ENCODE results near the gene PAN2. TPM values are rescaled to one million over a fixed set of nuclear protein-coding genes. Genes with fewer than 3 reads are reported as not detected.
A peak's percentile ranks its signal among the peaks of the same experiment; 100 is the strongest.

The PAN2 gene
- total and polyA plus RNA-seq, 10 of the 15 experiments (the other 5 are each of a cell fraction or from before 2014, with no cell fraction given), result 14.4 to 61.8 (median 34.9) TPM

DNA sequence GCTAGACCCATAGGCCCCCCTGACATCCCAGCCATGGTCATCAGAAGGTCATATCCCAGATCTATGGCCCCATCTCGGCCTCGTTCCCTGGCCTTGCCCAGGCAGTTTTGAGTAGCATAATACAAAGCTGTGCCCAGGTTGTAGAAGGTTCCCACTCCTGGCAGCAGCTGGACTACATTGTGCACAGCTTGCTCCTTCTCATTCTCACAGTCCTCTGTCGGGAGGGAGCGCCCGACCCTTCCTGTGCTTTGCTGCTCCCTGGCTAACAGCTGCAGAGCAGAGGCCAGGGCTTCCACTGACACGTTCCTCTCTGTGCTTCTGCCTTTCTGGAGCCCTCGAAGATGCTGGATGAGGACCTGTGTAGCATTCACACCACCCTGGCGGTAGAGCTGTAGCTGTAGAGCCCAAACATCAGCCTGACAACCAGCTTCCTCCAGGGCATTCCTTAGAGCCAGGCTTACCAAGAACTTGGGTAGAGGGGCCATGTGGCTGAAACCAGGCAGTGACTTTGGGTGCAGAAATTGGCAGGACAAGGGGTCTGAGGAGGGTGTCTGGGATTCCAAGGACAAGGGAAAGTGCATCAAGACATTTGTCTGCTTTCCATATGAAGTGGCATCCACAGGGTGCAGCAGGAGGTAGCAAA is 27.8 kb upstream of the PAN2 start:
- peak overlapping the region; percentile 56 for H3K4me2 ChIP-seq (ENCODE audit: control insufficient read depth, insufficient read depth)
- no TSS peak for BruUV-seq (replicated peaks)
- no peaks in the 10 kb centered on the region for H3K36me3 ChIP-seq (ENCODE audit: control insufficient read depth in 2 of 2, insufficient read depth in 2 of 2, low read length in 1 of 2)
- no peak for FAIRE-seq
- CTCF ChIA-PET, result interaction anchor here (0.5 to 4.0 kb wide), 6 partner anchors 8 to 153 kb away, joined by 3 to 22 read pairs (median 5); no protein-coding TSS in a partner anchor
- no peak overlapping the region for H3K9ac ChIP-seq (ENCODE audit: control insufficient read depth, insufficient read depth, low read length)
- DNase-seq (ENCODE audit: low read depth, low spot score), result no peak
- 76% methylated on average over 8 of the region's 8 CpGs for WGBS (ENCODE audit: insufficient coverage, insufficient replicate concordance, low lambda C conversion rate, missing lambda C conversion rate)
- no peak overlapping the region for H3K27ac ChIP-seq (ENCODE audit: control insufficient read depth, insufficient read depth)
- in situ Hi-C loops (cut with MboI) (no loop called here), intact Hi-C loops (cut with micrococcal nuclease; ENCODE audit: unreplicated experiment) (loop anchor here (5.0 kb wide), 1 partner anchor 86 kb away; the partner anchor contains the start of gene TIMELESS)
- no peaks in the 10 kb centered on the region for H3K9me3 ChIP-seq (replicated peaks; ENCODE audit: control insufficient read depth, insufficient read depth, low read length)
- no peak overlapping the region for H2AFZ ChIP-seq (ENCODE audit: control insufficient read depth, low read depth, low read length)
- no peak for ATAC-seq
- POLR2A ChIA-PET, result interaction anchor here (1.0 to 7.9 kb wide), 5 partner anchors 12 to 97 kb away, joined by 4 to 140 read pairs (median 11); partner anchors contain the start of genes IL23A, PAN2 and TIMELESS
- SMC1A ChIA-PET (ENCODE audit: uncharacterized antibody, unreplicated experiment), result interaction anchor here (0.6 to 5.1 kb wide), 11 partner anchors 8 to 406 kb away, joined by 3 to 58 read pairs (median 13); partner anchors contain the start of genes CNPY2 and TIMELESS
- H3K4me1 ChIP-seq (ENCODE audit: control insufficient read depth, insufficient read depth, low read length), result peaks cover 5% of the 10 kb centered on the region; the same call in 1 of the 2 replicates
- H3K79me2 ChIP-seq (ENCODE audit: control insufficient read depth, insufficient read depth, low read length), result peaks cover 24% of the 10 kb centered on the region
- H3K4me3 ChIP-seq, result peak overlapping the region; percentile 65; the same call in 1 of the 2 replicates
- no peaks in the 10 kb centered on the region for H4K20me1 ChIP-seq (ENCODE audit: control insufficient read depth, insufficient read depth)
- H3K27me3 ChIP-seq (replicated peaks in 1 of 2; ENCODE audit: control insufficient read depth in 2 of 2, insufficient read depth in 2 of 2, low read length in 1 of 2), result no peaks in the 10 kb centered on the region
- RAD21 ChIA-PET (ENCODE audit: unreplicated experiment), result interaction anchor here (1.0 to 5.3 kb wide), 10 partner anchors 15 to 275 kb away, joined by 3 to 60 read pairs (median 22); partner anchors contain the start of genes CNPY2, IL23A and PAN2
- TF ChIP-seq ATF3 (IDR thresholded peaks at IDR 0.05; ENCODE audit: borderline replicate concordance, extremely low read depth, low read depth, low read length) (no peak), ASH2L (IDR thresholded peaks at IDR 0.05; ENCODE audit: borderline replicate concordance, low read depth) (no peak), MXI1 (IDR thresholded peaks at IDR 0.05; ENCODE audit: low read depth, low read length) (no peak), RFX5 (IDR thresholded peaks at IDR 0.05; ENCODE audit: low read depth, low read length) (no peak), BCL3 (IDR thresholded peaks at IDR 0.05; ENCODE audit: borderline replicate concordance, insufficient read depth, low read depth, low read length, poor library complexity, severe bottlenecking) (no peak), HDAC6 (IDR thresholded peaks at IDR 0.05; ENCODE audit: unreplicated experiment) (no peak), CREM (IDR thresholded peaks at IDR 0.05; ENCODE audit: low read depth) (no peak), ZBTB4 (CRISPR knock-in tag; IDR thresholded peaks at IDR 0.05) (no peak), JUND (IDR thresholded peaks at IDR 0.05; ENCODE audit: low read depth, low read length) (no peak), BACH1 (IDR thresholded peaks at IDR 0.05; ENCODE audit: borderline replicate concordance) (no peak), ZBED1 (IDR thresholded peaks at IDR 0.05; ENCODE audit: borderline replicate concordance) (no peak), ATF7 (IDR thresholded peaks at IDR 0.05; ENCODE audit: low read depth) (no peak), ESRRA (IDR thresholded peaks at IDR 0.05; ENCODE audit: low read length) (no peak), NFYB (IDR thresholded peaks at IDR 0.05; ENCODE audit: insufficient read depth, low read depth, low read length) (no peak), MYC (IDR thresholded peaks at IDR 0.05; ENCODE audit: insufficient read depth, insufficient read length, insufficient replicate concordance, low read length, severe bottlenecking) (no peak), ZNF207 (IDR thresholded peaks at IDR 0.05; ENCODE audit: borderline replicate concordance) (no peak), RCOR1 (conservative IDR thresholded peaks at IDR 0.05; ENCODE audit: low read depth, low read length) (no peak), NFYA (IDR thresholded peaks at IDR 0.05; ENCODE audit: borderline replicate concordance, low read depth, low read length) (no peak)
